GM10266 (cell line): ENCODE measurements around the gene PGAP2.
"Not testable (repeated sequence)": the region's sequence is repeated elsewhere in the genome, so short reads cannot be mapped to it uniquely, and the experiment has no call there.

ENCODE experiments used
- DNase-seq: peaks from one replicate; pipeline ENCODE4 v3.0.0; 2012; ENCODE audit errors: extremely low spot score
- TF ChIP-seq, protein P1 (sequence below): IDR thresholded peaks from 2 replicates; pipeline ENCODE4 v1.5.1; 2012; ENCODE audit warnings: mild to moderate bottlenecking, low read depth; ENCODE audit not compliant: control insufficient read depth, insufficient read depth; ENCODE audit errors: missing control alignments

Gene PGAP2

DNA sequence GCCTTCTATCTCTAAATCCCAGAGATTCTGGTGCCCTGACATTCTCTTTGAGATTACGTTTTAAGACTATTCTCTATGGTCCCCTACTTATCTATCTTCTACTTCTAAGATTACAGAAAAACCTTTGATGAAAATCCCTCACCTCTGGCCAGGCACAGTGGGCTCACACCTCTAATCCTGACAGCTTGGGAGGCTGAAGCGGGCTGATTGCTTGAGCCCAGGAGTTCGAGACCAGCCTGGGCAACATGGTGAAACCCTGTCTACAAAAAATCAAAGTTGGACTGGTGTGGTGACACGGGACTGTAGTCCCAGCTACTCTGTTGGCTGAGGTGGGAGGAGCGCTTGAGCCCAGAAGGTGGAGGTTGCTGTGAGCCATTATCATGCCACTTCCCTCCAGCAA lies 25.4 kb upstream of the PGAP2 start:
- TF ChIP-seq, protein P1, sequence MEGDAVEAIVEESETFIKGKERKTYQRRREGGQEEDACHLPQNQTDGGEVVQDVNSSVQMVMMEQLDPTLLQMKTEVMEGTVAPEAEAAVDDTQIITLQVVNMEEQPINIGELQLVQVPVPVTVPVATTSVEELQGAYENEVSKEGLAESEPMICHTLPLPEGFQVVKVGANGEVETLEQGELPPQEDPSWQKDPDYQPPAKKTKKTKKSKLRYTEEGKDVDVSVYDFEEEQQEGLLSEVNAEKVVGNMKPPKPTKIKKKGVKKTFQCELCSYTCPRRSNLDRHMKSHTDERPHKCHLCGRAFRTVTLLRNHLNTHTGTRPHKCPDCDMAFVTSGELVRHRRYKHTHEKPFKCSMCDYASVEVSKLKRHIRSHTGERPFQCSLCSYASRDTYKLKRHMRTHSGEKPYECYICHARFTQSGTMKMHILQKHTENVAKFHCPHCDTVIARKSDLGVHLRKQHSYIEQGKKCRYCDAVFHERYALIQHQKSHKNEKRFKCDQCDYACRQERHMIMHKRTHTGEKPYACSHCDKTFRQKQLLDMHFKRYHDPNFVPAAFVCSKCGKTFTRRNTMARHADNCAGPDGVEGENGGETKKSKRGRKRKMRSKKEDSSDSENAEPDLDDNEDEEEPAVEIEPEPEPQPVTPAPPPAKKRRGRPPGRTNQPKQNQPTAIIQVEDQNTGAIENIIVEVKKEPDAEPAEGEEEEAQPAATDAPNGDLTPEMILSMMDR: no peak

DNA sequence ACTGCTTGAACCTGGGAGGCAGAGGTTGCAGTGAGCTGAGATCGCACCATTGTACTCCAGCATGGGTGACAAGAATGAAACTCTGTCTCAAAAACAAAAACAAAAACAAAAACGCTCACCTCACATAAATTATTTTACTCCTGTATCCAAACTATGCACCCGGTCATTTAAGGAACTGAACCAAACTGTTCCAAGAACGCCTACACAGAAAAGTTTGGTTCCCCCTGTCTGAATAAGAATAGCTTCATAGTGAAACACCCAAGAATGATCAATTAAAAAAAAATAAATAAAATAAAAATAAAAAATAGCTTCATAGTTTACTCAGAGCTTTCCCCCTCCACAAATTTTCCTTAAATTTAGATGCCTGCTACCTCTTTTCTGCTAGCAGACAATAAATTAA lies 24.7 kb upstream of the PGAP2 start:
- no peak for DNase-seq
- TF ChIP-seq, protein P1: no peak

More for the DNA sequence above, 25.4 kb upstream of the PGAP2 start:
- DNase-seq: no peak

DNA sequence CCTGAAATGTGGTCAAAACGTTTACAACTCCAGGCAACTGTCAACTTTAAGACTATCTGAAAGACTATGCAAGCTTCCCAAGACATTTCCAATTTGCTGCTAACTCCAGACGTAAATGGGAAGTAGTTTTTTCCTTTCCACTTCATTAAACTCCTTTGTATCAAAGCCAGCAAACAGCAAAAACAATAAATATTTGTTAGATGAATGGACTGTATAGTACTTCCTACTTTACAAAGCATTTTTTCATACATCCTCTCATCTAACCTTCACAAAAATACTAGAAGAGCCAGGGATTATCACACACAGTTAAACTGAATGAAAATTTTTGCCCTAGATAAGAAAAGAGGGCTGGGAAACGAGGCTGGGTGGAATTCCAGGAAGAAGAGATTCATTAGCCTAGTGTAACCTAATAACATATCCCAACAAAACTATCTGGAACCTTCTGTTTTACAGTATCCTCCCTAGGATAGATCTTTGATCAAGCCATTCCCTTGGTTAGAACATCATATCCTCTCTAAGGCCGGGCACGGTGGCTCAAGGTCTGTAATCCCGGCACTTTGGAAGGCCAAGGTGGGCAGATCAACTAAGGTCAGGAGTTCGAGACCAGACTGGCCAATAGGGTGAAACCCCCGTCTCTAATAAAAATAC lies 21.5 kb upstream of the PGAP2 start:
- TF ChIP-seq, protein P1: no peak
- DNase-seq: no peak

DNA sequence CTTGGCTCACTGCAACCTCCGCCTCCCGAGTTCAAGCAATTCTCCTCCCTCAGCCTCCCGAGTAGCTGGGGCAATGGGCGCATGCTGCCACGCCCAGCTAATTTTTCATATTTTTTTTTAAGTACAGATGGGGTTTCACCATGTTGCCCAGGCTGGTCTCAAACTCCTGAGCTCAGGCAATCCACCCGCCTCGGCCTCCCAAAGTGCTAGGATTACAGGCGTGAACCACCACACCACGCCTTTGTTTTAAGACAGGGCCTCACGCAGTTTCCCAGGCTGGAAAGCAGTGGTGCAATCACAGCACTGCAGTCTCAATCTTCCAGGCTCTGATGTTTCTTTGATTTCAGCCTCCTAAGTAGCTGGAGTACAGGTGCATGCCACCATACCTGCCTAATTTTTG lies 14.0 kb upstream of the PGAP2 start:
- DNase-seq: not testable (repeated sequence)

DNA sequence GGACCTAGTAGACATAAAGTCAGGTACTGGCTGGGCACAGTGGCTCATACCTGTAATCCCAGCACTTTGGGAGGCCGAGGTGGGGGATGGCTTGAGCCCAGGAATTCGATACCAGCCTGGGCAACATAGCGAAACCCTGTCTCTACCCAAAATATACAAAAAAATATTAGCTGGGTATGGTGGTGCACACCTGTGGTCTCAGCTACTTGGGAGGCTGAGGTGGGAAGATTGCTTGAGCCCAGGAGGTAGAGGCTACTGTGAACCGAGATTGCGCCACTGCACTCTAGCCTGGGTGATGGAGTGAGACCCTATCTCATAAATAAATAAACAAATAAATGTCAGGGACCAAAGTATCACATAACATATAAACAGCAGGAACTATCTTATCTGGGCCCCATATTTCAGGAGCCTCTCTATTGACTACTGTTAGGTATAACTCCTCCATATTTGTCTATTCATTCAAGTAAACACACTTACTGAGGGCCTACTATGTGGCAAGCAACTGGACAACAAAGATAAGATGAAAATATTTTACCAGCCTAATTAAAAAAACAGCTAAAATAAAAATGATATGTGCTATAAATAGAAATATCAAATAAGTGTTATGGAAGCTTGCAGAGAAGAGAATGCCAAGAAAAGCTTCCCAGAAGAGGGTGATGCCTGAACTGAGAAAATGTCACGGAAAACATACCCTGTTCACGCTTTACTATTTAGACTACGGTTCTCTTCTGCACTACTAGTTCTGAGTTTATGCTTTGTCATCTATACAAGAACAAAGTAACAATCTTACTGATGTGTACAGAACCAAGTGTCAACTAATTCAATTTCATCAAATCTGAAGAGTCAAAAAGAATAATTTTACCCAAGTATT lies 13.0 kb upstream of the PGAP2 start:
- DNase-seq: no peak
- TF ChIP-seq, protein P1: no peak

DNA sequence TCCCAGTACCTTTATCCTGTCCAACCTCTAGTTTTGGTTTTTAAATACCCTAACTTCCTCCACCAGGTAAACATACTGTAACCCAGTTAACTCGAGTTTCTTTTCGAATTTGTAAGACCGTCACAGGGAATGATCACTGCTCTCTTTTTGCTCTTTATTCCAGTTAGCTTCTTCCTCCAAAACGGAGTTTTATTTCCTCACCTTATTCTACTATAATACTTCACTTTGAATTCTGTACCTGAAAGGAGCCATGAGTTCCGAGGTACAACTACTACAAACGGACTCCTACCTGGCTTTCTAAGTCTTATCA lies 12.4 kb upstream of the PGAP2 start:
- TF ChIP-seq, protein P1: no peak
- DNase-seq: no peak

DNA sequence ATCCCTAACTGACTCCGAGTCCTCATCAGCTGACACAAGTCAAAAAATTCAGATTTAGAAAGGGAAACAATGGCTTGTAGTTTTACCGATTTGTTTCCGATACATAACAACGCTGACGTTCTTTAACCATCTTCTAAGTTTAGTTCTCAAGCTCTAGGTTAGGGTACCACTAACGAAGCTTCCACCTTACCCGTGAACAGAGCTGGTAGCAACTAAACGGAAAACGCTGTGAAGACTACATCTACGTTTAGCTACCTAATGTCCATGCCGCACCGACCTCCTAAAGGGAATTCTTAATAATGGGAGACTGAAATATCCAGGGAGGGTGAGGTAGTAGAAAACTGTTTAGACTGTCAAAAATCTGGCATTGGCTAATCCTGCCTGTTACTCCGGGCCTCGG lies 12.0 kb upstream of the PGAP2 start:
- TF ChIP-seq, protein P1: no peak
- no peak for DNase-seq

DNA sequence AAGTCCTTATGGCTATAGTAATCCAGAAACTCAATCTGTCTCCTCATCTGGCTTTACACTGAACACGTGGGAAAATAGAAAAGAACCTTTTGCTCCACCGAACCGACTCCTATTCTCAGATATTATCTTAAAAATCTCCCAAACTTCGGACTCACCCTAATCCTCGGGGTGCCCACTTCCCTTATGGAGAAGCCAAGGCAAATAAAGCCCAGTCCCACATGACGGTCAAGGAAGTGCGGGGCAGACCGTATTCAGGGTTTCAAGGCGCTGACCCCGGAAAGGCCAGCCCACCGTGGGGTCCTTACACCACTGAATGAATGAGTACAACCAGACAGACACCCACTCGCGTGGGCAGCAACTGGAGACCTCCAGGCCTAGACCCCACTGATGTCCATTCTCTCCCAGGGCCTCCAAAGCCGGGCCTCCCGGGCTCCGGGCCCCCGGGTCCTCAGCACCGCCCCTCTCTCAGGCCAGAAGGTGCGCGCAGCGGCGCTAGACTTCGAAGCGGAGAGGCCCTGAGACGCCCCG lies 11.5 kb upstream of the PGAP2 start:
- TF ChIP-seq, protein P1: no peak
- no peak for DNase-seq
